H9 (cell line): ENCODE data around the gene TNPO2. TPM values are rescaled to one million over a fixed set of nuclear protein-coding genes. Genes with fewer than 3 reads are reported as not detected.

Experiments
- DNase-seq: peaks from one replicate; pipeline ENCODE4 v3.0.0-alpha.2; 2017
- H2AFZ ChIP-seq: one replicate; pipeline ENCODE4 v1.6.1; 2013; ENCODE audit warnings: mild to moderate bottlenecking, low read length, control low read depth, moderate library complexity
- H2AK5ac ChIP-seq: 2 replicates; pipeline ENCODE4 v1.6.1; 2013; ENCODE audit warnings: low read length, control low read depth, mixed read lengths; ENCODE audit not compliant: insufficient read length
- H2BK120ac ChIP-seq: one replicate; pipeline ENCODE4 v1.6.1; 2013; ENCODE audit warnings: low read depth, mild to moderate bottlenecking, low read length, control low read depth, inconsistent platforms; ENCODE audit not compliant: poor library complexity, severe bottlenecking
- H2BK12ac ChIP-seq: 2 replicates; pipeline ENCODE4 v1.6.1; 2013; ENCODE audit warnings: low read length, control low read depth, mixed read lengths, low read depth; ENCODE audit not compliant: insufficient read length
- H2BK15ac ChIP-seq: 2 replicates; pipeline ENCODE4 v1.6.1; 2013; ENCODE audit warnings: low read depth, low read length, control low read depth
- H2BK20ac ChIP-seq: one replicate; pipeline ENCODE4 v1.6.1; 2013; ENCODE audit warnings: low read depth, mild to moderate bottlenecking, low read length, control low read depth, inconsistent platforms; ENCODE audit not compliant: poor library complexity, severe bottlenecking
- H2BK5ac ChIP-seq: 2 replicates; pipeline ENCODE4 v1.6.1; 2013; ENCODE audit warnings: low read length, control low read depth, mixed read lengths; ENCODE audit not compliant: insufficient read length
- H3K14ac ChIP-seq: 2 replicates; pipeline ENCODE4 v1.6.1; 2013; ENCODE audit warnings: low read length, control low read depth; ENCODE audit not compliant: insufficient read depth
- H3K18ac ChIP-seq: 2 replicates; pipeline ENCODE4 v1.6.1; 2013; ENCODE audit warnings: low read depth, mild to moderate bottlenecking, mixed read lengths, low read length, control low read depth; ENCODE audit not compliant: insufficient read length
- H3K23ac ChIP-seq: 2 replicates; pipeline ENCODE4 v1.6.1; 2013; ENCODE audit warnings: low read length, control low read depth, mixed read lengths, low read depth; ENCODE audit not compliant: insufficient read length
- H3K23me2 ChIP-seq: 2 replicates; pipeline ENCODE4 v1.6.1; 2013; ENCODE audit warnings: low read depth, mild to moderate bottlenecking, mixed read lengths, low read length, control low read depth; ENCODE audit not compliant: insufficient read length, poor library complexity, severe bottlenecking
- H3K27ac ChIP-seq: 2 replicates; pipeline ENCODE4 v1.5.1; 2013; ENCODE audit warnings: low read length, control low read depth, mixed read lengths, low read depth; ENCODE audit not compliant: insufficient read length
- H3K27me3 ChIP-seq: 2 replicates; pipeline ENCODE4 v1.6.1; 2013; ENCODE audit warnings: low read length, control low read depth, inconsistent platforms; ENCODE audit not compliant: insufficient read depth
- H3K4ac ChIP-seq: 2 replicates; pipeline ENCODE4 v1.6.1; 2013; ENCODE audit warnings: low read depth, mild to moderate bottlenecking, control low read depth, inconsistent platforms, low read length, moderate library complexity
- H3K4me1 ChIP-seq: 2 replicates; pipeline ENCODE4 v1.6.1; 2013; ENCODE audit warnings: low read length, control low read depth, inconsistent platforms; ENCODE audit not compliant: insufficient read depth
- H3K4me2 ChIP-seq: 2 replicates; pipeline ENCODE4 v1.6.1; 2013; ENCODE audit warnings: low read length, control low read depth, mixed read lengths; ENCODE audit not compliant: insufficient read length, insufficient read depth
- H3K56ac ChIP-seq: 2 replicates; pipeline ENCODE4 v1.6.1; 2013; ENCODE audit warnings: low read depth, mild to moderate bottlenecking, mixed read lengths, low read length, control low read depth; ENCODE audit not compliant: insufficient read length
- H3K79me1 ChIP-seq: 2 replicates; pipeline ENCODE4 v1.6.1; 2013; ENCODE audit warnings: low read depth, mild to moderate bottlenecking, moderate library complexity, low read length, control low read depth, inconsistent platforms; ENCODE audit not compliant: insufficient read depth, poor library complexity, severe bottlenecking
- H3K79me2 ChIP-seq: 2 replicates; pipeline ENCODE4 v1.6.1; 2013; ENCODE audit warnings: low read length, control low read depth, inconsistent platforms; ENCODE audit not compliant: insufficient read depth
- H3K9ac ChIP-seq: 2 replicates; pipeline ENCODE4 v1.6.1; 2013; ENCODE audit warnings: low read length, control low read depth, mixed read lengths; ENCODE audit not compliant: insufficient read length; ENCODE audit errors: extremely low read depth
- H3K9me3 ChIP-seq: one replicate; pipeline ENCODE4 v1.6.1; 2013; ENCODE audit warnings: low read depth, low read length, inconsistent platforms; ENCODE audit not compliant: control insufficient read depth
- H3T11ph ChIP-seq: one replicate; pipeline ENCODE4 v1.6.1; 2013; ENCODE audit warnings: mild to moderate bottlenecking, low read length, control low read depth, inconsistent platforms
- H4K20me1 ChIP-seq: one replicate; pipeline ENCODE4 v1.6.1; 2013; ENCODE audit not compliant: control insufficient read depth, insufficient read length, insufficient read depth
- H4K5ac ChIP-seq: 2 replicates; pipeline ENCODE4 v1.6.1; 2013; ENCODE audit warnings: low read depth, mild to moderate bottlenecking, mixed read lengths, low read length, control low read depth; ENCODE audit not compliant: insufficient read length
- H4K8ac ChIP-seq: replicated peaks from 2 replicates; pipeline ENCODE4 v1.6.1; 2013; ENCODE audit warnings: low read length, control low read depth, mixed read lengths, low read depth; ENCODE audit not compliant: insufficient read length
- H4K91ac ChIP-seq: 2 replicates; pipeline ENCODE4 v1.6.1; 2013; ENCODE audit warnings: low read depth, mild to moderate bottlenecking, moderate library complexity, mixed read lengths, low read length, control low read depth; ENCODE audit not compliant: insufficient read length
- H3K27ac Mint-ChIP-seq, 3 experiments: 2 replicates in 2 of 3; 3 replicates in 1 of 3; pipeline ENCODE4 v1.8.0; 2020 to 2021; ENCODE audit warnings: mixed read lengths in 3 of 3, mild to moderate bottlenecking in 1 of 3, moderate library complexity in 1 of 3
- H3K27me3 Mint-ChIP-seq: 2 replicates; pipeline ENCODE4 v1.8.0; 2021; ENCODE audit warnings: low read depth, mild to moderate bottlenecking, moderate library complexity, mixed read lengths
- H3K36me3 Mint-ChIP-seq, 3 experiments: 2 replicates in 2 of 3; 3 replicates in 1 of 3; pipeline ENCODE4 v1.8.0; 2020 to 2021; ENCODE audit warnings: low read depth in 3 of 3, mixed read lengths in 3 of 3; ENCODE audit not compliant: insufficient read depth in 1 of 3
- H3K4me1 Mint-ChIP-seq, 2 experiments: 2 replicates each; pipeline ENCODE4 v1.8.0; 2020; ENCODE audit warnings: mixed read lengths in 2 of 2
- H3K4me3 Mint-ChIP-seq, 2 experiments: 2 replicates in 1 of 2; 3 replicates in 1 of 2; pipeline ENCODE4 v1.8.0; 2020 to 2021; ENCODE audit warnings: mild to moderate bottlenecking in 2 of 2, mixed read lengths in 2 of 2, moderate library complexity in 1 of 2
- H3K9me3 Mint-ChIP-seq, 2 experiments: 2 replicates in 1 of 2; 3 replicates in 1 of 2; pipeline ENCODE4 v1.8.0; 2020; ENCODE audit warnings: mild to moderate bottlenecking in 2 of 2, mixed read lengths in 2 of 2, moderate library complexity in 1 of 2
- WGBS: extraction: QIAGEN DNeasy Blood & Tissue Kit; methylation state at CpG from one replicate; pipeline ENCODE4 v1.1.7; 2013; ENCODE audit warnings: missing lambda C conversion rate, low lambda C conversion rate, mixed read lengths; ENCODE audit not compliant: insufficient read length; ENCODE audit errors: extremely low coverage; 5-methylcytosine and 5-hydroxymethylcytosine counted together
- total RNA-seq: library from RNA; stranded (reverse); gene quantifications from 2 replicates; pipeline ENCODE4 v1.2.1, GENCODE V29; 2021
- TF ChIP-seq, protein P1 (sequence below): fragments of 200-600 bp; sonication (generic); conservative IDR thresholded peaks from 3 replicates; pipeline ENCODE4 v1.8.0; 2021; ENCODE audit warnings: antibody characterized with exemption, mild to moderate bottlenecking

The TNPO2 gene
- total RNA-seq, 1 experiment from 2014 or later: 159 TPM

DNA sequence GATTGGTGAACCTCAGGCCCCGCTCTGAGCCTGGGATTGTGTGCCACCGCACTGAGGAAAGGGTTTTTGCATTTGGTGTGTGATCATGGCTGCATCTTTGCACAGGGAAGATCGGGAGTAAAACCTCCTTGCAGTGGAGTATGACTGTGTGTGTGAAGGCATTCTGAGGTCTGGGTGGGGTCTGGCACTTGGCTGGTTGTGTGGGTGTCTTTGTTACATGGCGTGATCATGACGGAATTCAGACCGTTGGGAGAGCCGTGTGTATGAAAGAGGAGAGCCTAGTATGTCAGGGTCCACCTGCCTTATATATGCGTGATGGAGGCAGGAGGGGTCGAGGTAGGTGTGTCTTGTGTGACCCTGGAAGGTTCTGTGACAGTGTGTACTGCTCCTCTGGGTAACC, 27.1 kb upstream of the TNPO2 start:
- Histone ChIP-seq H3T11ph (no peak overlapping the region), H3K79me2 (no peaks in the 10 kb centered on the region), H3K23ac (no peak overlapping the region), H3K4ac (no peak overlapping the region), H3K27me3 (no peaks in the 10 kb centered on the region; the same call in 1 of the 2 replicates), H3K18ac (no peak overlapping the region), H2BK12ac (no peak overlapping the region), H2AFZ (no peak overlapping the region), H3K79me1 (no peaks in the 10 kb centered on the region), H3K14ac (no peak overlapping the region), H3K56ac (no peak overlapping the region), H2BK120ac (no peak overlapping the region), H3K9ac (no peak overlapping the region), H2BK5ac (no peak overlapping the region), H2AK5ac (no peak overlapping the region), H3K23me2 (peaks cover 6% of the 10 kb centered on the region), H2BK15ac (no peak overlapping the region), H4K91ac (no peak overlapping the region), H4K20me1 (no peaks in the 10 kb centered on the region), H4K8ac (no peak overlapping the region), H3K9me3 (no peaks in the 10 kb centered on the region), H4K5ac (no peak overlapping the region), H3K4me1 (no peaks in the 10 kb centered on the region), H3K27ac (no peak overlapping the region), H2BK20ac (no peak overlapping the region), H3K4me2 (no peak overlapping the region)
- H3K9me3 Mint-ChIP-seq: peaks cover 3 to 5% of the 10 kb centered on the region in 2 experiments; a peak in 3 of 5 replicates
- peaks cover 61% of the 10 kb centered on the region for H3K27me3 Mint-ChIP-seq
- H3K4me1 Mint-ChIP-seq: peaks cover 18 to 35% of the 10 kb centered on the region in 2 experiments
- no peak overlapping the region for H3K27ac Mint-ChIP-seq
- peak overlapping the region in 1 of 2 experiments; percentile 6; a peak in 2 of 5 replicates for H3K4me3 Mint-ChIP-seq
- no CpG with 5 or more reads among the region's 9 CpGs for WGBS
- peaks cover 21 to 23% (median 22%) of the 10 kb centered on the region in 3 experiments for H3K36me3 Mint-ChIP-seq
- DNase-seq: no peak
- TF ChIP-seq, protein P1, sequence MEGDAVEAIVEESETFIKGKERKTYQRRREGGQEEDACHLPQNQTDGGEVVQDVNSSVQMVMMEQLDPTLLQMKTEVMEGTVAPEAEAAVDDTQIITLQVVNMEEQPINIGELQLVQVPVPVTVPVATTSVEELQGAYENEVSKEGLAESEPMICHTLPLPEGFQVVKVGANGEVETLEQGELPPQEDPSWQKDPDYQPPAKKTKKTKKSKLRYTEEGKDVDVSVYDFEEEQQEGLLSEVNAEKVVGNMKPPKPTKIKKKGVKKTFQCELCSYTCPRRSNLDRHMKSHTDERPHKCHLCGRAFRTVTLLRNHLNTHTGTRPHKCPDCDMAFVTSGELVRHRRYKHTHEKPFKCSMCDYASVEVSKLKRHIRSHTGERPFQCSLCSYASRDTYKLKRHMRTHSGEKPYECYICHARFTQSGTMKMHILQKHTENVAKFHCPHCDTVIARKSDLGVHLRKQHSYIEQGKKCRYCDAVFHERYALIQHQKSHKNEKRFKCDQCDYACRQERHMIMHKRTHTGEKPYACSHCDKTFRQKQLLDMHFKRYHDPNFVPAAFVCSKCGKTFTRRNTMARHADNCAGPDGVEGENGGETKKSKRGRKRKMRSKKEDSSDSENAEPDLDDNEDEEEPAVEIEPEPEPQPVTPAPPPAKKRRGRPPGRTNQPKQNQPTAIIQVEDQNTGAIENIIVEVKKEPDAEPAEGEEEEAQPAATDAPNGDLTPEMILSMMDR: no peak
